ENCODE data around the gene APCDD1L. TPM values are rescaled to one million over a fixed set of nuclear protein-coding genes. Genes with fewer than 3 reads are reported as not detected.

APCDD1L gene
- total and polyA plus RNA-seq, 2 of the 8 experiments (the other 6 are each of a cell fraction or from before 2014, with no cell fraction given): 0.83 to 3.1 TPM

- Histone ChIP-seq H3K9ac (replicated peaks in 1 of 4; ENCODE audit: extremely low read depth in 1 of 4, low read depth in 3 of 4, low read length in 3 of 4) (no peak overlapping the region), H4K91ac (replicated peaks; ENCODE audit: insufficient read length, low read length) (no peak overlapping the region), H2BK12ac (ENCODE audit: low read depth, low read length) (no peak overlapping the region), H3K79me2 (ENCODE audit: control insufficient read depth in 1 of 2, insufficient read depth in 2 of 2, low read length in 2 of 2) (no peaks in the 10 kb centered on the region), H2BK20ac (ENCODE audit: low read length) (no peak overlapping the region), H3K14ac (ENCODE audit: insufficient read length) (no peak overlapping the region), H3K4me1 (replicated peaks in 1 of 4; ENCODE audit: control insufficient read depth in 3 of 4, insufficient read depth in 4 of 4, low read length in 3 of 4) (no peaks in the 10 kb centered on the region), H3K4me3 (ENCODE audit: extremely low read depth in 1 of 4, insufficient read depth in 2 of 4, low read depth in 3 of 4, low read length in 4 of 4) (no peak overlapping the region), H4K5ac (ENCODE audit: insufficient read length, low read depth, low read length) (no peak overlapping the region), H3K18ac (ENCODE audit: extremely low read depth, low read length) (no peak overlapping the region), H3K36me3 (ENCODE audit: control insufficient read depth in 2 of 4, insufficient read depth in 4 of 4, low read length in 3 of 4) (0 out of 8 replicates have a peak, but pooled peaks cover 0 to 2% (median 0%) of the 10 kb centered on the region in 4 experiments), H2BK5ac (ENCODE audit: low read depth, low read length) (no peak overlapping the region), H3K56ac (replicated peaks; ENCODE audit: insufficient read length, low read depth, low read length) (no peak overlapping the region), H4K20me1 (replicated peaks in 1 of 2; ENCODE audit: control insufficient read depth in 1 of 2, insufficient read depth in 2 of 2, low read length in 2 of 2) (no peaks in the 10 kb centered on the region), H2AK5ac (ENCODE audit: low read depth, low read length) (no peak overlapping the region), H3K79me1 (ENCODE audit: low read depth, low read length) (no peaks in the 10 kb centered on the region), H3K23me2 (ENCODE audit: low read depth, low read length) (no peaks in the 10 kb centered on the region; the same call in 1 of the 2 replicates), H2BK15ac (ENCODE audit: low read length) (no peak overlapping the region), H3K9me3 (ENCODE audit: insufficient read depth in 2 of 2, low read depth in 1 of 2, low read length in 1 of 2) (peaks cover 10 to 20% of the 10 kb centered on the region in 2 experiments), H3K27ac (ENCODE audit: low read depth, low read length) (no peak overlapping the region), H4K8ac (ENCODE audit: extremely low read depth, insufficient read depth, low read length) (no peak overlapping the region), H2AFZ (ENCODE audit: low read length) (no peak overlapping the region), H2BK120ac (replicated peaks; ENCODE audit: low read depth, low read length) (no peak overlapping the region), H3K4me2 (ENCODE audit: insufficient read depth in 1 of 2, low read depth in 2 of 2, low read length in 2 of 2) (no peak overlapping the region), H3K23ac (ENCODE audit: insufficient read length) (no peak overlapping the region), H3K4ac (replicated peaks; ENCODE audit: insufficient read length, low read depth, low read length) (no peak overlapping the region), H3K27me3 (replicated peaks in 1 of 4; ENCODE audit: control insufficient read depth in 3 of 4, extremely low read depth in 1 of 4, insufficient read depth in 3 of 4, low read length in 3 of 4) (no peaks in the 10 kb centered on the region)
- TF ChIP-seq PHF8 (conservative IDR thresholded peaks at IDR 0.05; ENCODE audit: low read depth, low read length) (no peak), NANOG (IDR thresholded peaks at IDR 0.05; ENCODE audit: insufficient read depth, low read depth, low read length, poor library complexity, severe bottlenecking) (no peak), KDM5A (IDR thresholded peaks at IDR 0.05; ENCODE audit: low read length) (no peak), CREB1 (IDR thresholded peaks at IDR 0.05) (no peak)
- POLR2A ChIA-PET (ENCODE audit: partially characterized antibody): no interaction called here
- no peak for DNase-seq (ENCODE audit: low read depth in 1 of 2, low spot score in 2 of 2)
- CTCF ChIA-PET (ENCODE audit: partially characterized antibody): interaction anchor here (1.2 kb wide), 1 partner anchor 339 kb away, joined by 5 read pairs; no protein-coding TSS in a partner anchor
- no peak for FAIRE-seq
Observed at GRCh38 chr20:58531657-58532056, 16.5 kb upstream of the APCDD1L start.
